H9 (cell line): Measurements from ENCODE around the gene CDK6. TPM values are rescaled to one million over a fixed set of nuclear protein-coding genes. Genes with fewer than 3 reads are reported as not detected.

Source experiments
- DNase-seq: peaks from one replicate; pipeline ENCODE4 v3.0.0-alpha.2; 2017
- H2AFZ ChIP-seq: one replicate; pipeline ENCODE4 v1.6.1; 2013; ENCODE audit warnings: mild to moderate bottlenecking, low read length, control low read depth, moderate library complexity
- H2AK5ac ChIP-seq: 2 replicates; pipeline ENCODE4 v1.6.1; 2013; ENCODE audit warnings: low read length, control low read depth, mixed read lengths; ENCODE audit not compliant: insufficient read length
- H2BK120ac ChIP-seq: one replicate; pipeline ENCODE4 v1.6.1; 2013; ENCODE audit warnings: low read depth, mild to moderate bottlenecking, low read length, control low read depth, inconsistent platforms; ENCODE audit not compliant: poor library complexity, severe bottlenecking
- H2BK12ac ChIP-seq: 2 replicates; pipeline ENCODE4 v1.6.1; 2013; ENCODE audit warnings: low read length, control low read depth, mixed read lengths, low read depth; ENCODE audit not compliant: insufficient read length
- H2BK15ac ChIP-seq: 2 replicates; pipeline ENCODE4 v1.6.1; 2013; ENCODE audit warnings: low read depth, low read length, control low read depth
- H2BK20ac ChIP-seq: one replicate; pipeline ENCODE4 v1.6.1; 2013; ENCODE audit warnings: low read depth, mild to moderate bottlenecking, low read length, control low read depth, inconsistent platforms; ENCODE audit not compliant: poor library complexity, severe bottlenecking
- H2BK5ac ChIP-seq: 2 replicates; pipeline ENCODE4 v1.6.1; 2013; ENCODE audit warnings: low read length, control low read depth, mixed read lengths; ENCODE audit not compliant: insufficient read length
- H3K14ac ChIP-seq: 2 replicates; pipeline ENCODE4 v1.6.1; 2013; ENCODE audit warnings: low read length, control low read depth; ENCODE audit not compliant: insufficient read depth
- H3K18ac ChIP-seq: 2 replicates; pipeline ENCODE4 v1.6.1; 2013; ENCODE audit warnings: low read depth, mild to moderate bottlenecking, mixed read lengths, low read length, control low read depth; ENCODE audit not compliant: insufficient read length
- H3K23ac ChIP-seq: 2 replicates; pipeline ENCODE4 v1.6.1; 2013; ENCODE audit warnings: low read length, control low read depth, mixed read lengths, low read depth; ENCODE audit not compliant: insufficient read length
- H3K23me2 ChIP-seq: 2 replicates; pipeline ENCODE4 v1.6.1; 2013; ENCODE audit warnings: low read depth, mild to moderate bottlenecking, mixed read lengths, low read length, control low read depth; ENCODE audit not compliant: insufficient read length, poor library complexity, severe bottlenecking
- H3K27ac ChIP-seq: 2 replicates; pipeline ENCODE4 v1.5.1; 2013; ENCODE audit warnings: low read length, control low read depth, mixed read lengths, low read depth; ENCODE audit not compliant: insufficient read length
- H3K27me3 ChIP-seq: 2 replicates; pipeline ENCODE4 v1.6.1; 2013; ENCODE audit warnings: low read length, control low read depth, inconsistent platforms; ENCODE audit not compliant: insufficient read depth
- H3K4ac ChIP-seq: 2 replicates; pipeline ENCODE4 v1.6.1; 2013; ENCODE audit warnings: low read depth, mild to moderate bottlenecking, control low read depth, inconsistent platforms, low read length, moderate library complexity
- H3K4me1 ChIP-seq: 2 replicates; pipeline ENCODE4 v1.6.1; 2013; ENCODE audit warnings: low read length, control low read depth, inconsistent platforms; ENCODE audit not compliant: insufficient read depth
- H3K4me2 ChIP-seq: 2 replicates; pipeline ENCODE4 v1.6.1; 2013; ENCODE audit warnings: low read length, control low read depth, mixed read lengths; ENCODE audit not compliant: insufficient read length, insufficient read depth
- H3K56ac ChIP-seq: 2 replicates; pipeline ENCODE4 v1.6.1; 2013; ENCODE audit warnings: low read depth, mild to moderate bottlenecking, mixed read lengths, low read length, control low read depth; ENCODE audit not compliant: insufficient read length
- H3K79me1 ChIP-seq: 2 replicates; pipeline ENCODE4 v1.6.1; 2013; ENCODE audit warnings: low read depth, mild to moderate bottlenecking, moderate library complexity, low read length, control low read depth, inconsistent platforms; ENCODE audit not compliant: insufficient read depth, poor library complexity, severe bottlenecking
- H3K79me2 ChIP-seq: 2 replicates; pipeline ENCODE4 v1.6.1; 2013; ENCODE audit warnings: low read length, control low read depth, inconsistent platforms; ENCODE audit not compliant: insufficient read depth
- H3K9ac ChIP-seq: 2 replicates; pipeline ENCODE4 v1.6.1; 2013; ENCODE audit warnings: low read length, control low read depth, mixed read lengths; ENCODE audit not compliant: insufficient read length; ENCODE audit errors: extremely low read depth
- H3K9me3 ChIP-seq: one replicate; pipeline ENCODE4 v1.6.1; 2013; ENCODE audit warnings: low read depth, low read length, inconsistent platforms; ENCODE audit not compliant: control insufficient read depth
- H3T11ph ChIP-seq: one replicate; pipeline ENCODE4 v1.6.1; 2013; ENCODE audit warnings: mild to moderate bottlenecking, low read length, control low read depth, inconsistent platforms
- H4K20me1 ChIP-seq: one replicate; pipeline ENCODE4 v1.6.1; 2013; ENCODE audit not compliant: control insufficient read depth, insufficient read length, insufficient read depth
- H4K5ac ChIP-seq: 2 replicates; pipeline ENCODE4 v1.6.1; 2013; ENCODE audit warnings: low read depth, mild to moderate bottlenecking, mixed read lengths, low read length, control low read depth; ENCODE audit not compliant: insufficient read length
- H4K8ac ChIP-seq: replicated peaks from 2 replicates; pipeline ENCODE4 v1.6.1; 2013; ENCODE audit warnings: low read length, control low read depth, mixed read lengths, low read depth; ENCODE audit not compliant: insufficient read length
- H4K91ac ChIP-seq: 2 replicates; pipeline ENCODE4 v1.6.1; 2013; ENCODE audit warnings: low read depth, mild to moderate bottlenecking, moderate library complexity, mixed read lengths, low read length, control low read depth; ENCODE audit not compliant: insufficient read length
- H3K27ac Mint-ChIP-seq, 3 experiments: 2 replicates in 2 of 3; 3 replicates in 1 of 3; pipeline ENCODE4 v1.8.0; 2020 to 2021; ENCODE audit warnings: mixed read lengths in 3 of 3, mild to moderate bottlenecking in 1 of 3, moderate library complexity in 1 of 3
- H3K27me3 Mint-ChIP-seq: 2 replicates; pipeline ENCODE4 v1.8.0; 2021; ENCODE audit warnings: low read depth, mild to moderate bottlenecking, moderate library complexity, mixed read lengths
- H3K36me3 Mint-ChIP-seq, 3 experiments: 2 replicates in 2 of 3; 3 replicates in 1 of 3; pipeline ENCODE4 v1.8.0; 2020 to 2021; ENCODE audit warnings: low read depth in 3 of 3, mixed read lengths in 3 of 3; ENCODE audit not compliant: insufficient read depth in 1 of 3
- H3K4me1 Mint-ChIP-seq, 2 experiments: 2 replicates each; pipeline ENCODE4 v1.8.0; 2020; ENCODE audit warnings: mixed read lengths in 2 of 2
- H3K4me3 Mint-ChIP-seq, 2 experiments: 2 replicates in 1 of 2; 3 replicates in 1 of 2; pipeline ENCODE4 v1.8.0; 2020 to 2021; ENCODE audit warnings: mild to moderate bottlenecking in 2 of 2, mixed read lengths in 2 of 2, moderate library complexity in 1 of 2
- H3K9me3 Mint-ChIP-seq, 2 experiments: 2 replicates in 1 of 2; 3 replicates in 1 of 2; pipeline ENCODE4 v1.8.0; 2020; ENCODE audit warnings: mild to moderate bottlenecking in 2 of 2, mixed read lengths in 2 of 2, moderate library complexity in 1 of 2
- CTCF ChIP-seq: fragments of 200-600 bp; sonication (generic); conservative IDR thresholded peaks from 3 replicates; pipeline ENCODE4 v1.8.0; 2021; ENCODE audit warnings: antibody characterized with exemption, mild to moderate bottlenecking
- WGBS: extraction: QIAGEN DNeasy Blood & Tissue Kit; methylation state at CpG from one replicate; pipeline ENCODE4 v1.1.7; 2013; ENCODE audit warnings: missing lambda C conversion rate, low lambda C conversion rate, mixed read lengths; ENCODE audit not compliant: insufficient read length; ENCODE audit errors: extremely low coverage; 5-methylcytosine and 5-hydroxymethylcytosine counted together
- total RNA-seq: library from RNA; stranded (reverse); gene quantifications from 2 replicates; pipeline ENCODE4 v1.2.1, GENCODE V29; 2021

The CDK6 gene
- total RNA-seq, 1 experiment from 2014 or later, result 30.0 TPM

- Histone ChIP-seq H3K9me3 (no peaks in the 10 kb centered on the region), H3T11ph (no peak overlapping the region), H3K14ac (no peak overlapping the region), H3K4ac (no peak overlapping the region), H4K8ac (no peak overlapping the region), H3K56ac (no peak overlapping the region), H2BK20ac (no peak overlapping the region), H3K27me3 (no peaks in the 10 kb centered on the region), H2BK12ac (no peak overlapping the region), H3K27ac (no peak overlapping the region), H3K79me1 (no peaks in the 10 kb centered on the region), H2BK5ac (no peak overlapping the region), H3K4me2 (no peak overlapping the region), H3K23me2 (no peaks in the 10 kb centered on the region), H3K4me1 (no peaks in the 10 kb centered on the region), H3K9ac (no peak overlapping the region), H3K79me2 (no peaks in the 10 kb centered on the region), H2AFZ (no peak overlapping the region), H3K23ac (no peak overlapping the region), H2BK15ac (no peak overlapping the region), H4K20me1 (no peaks in the 10 kb centered on the region), H4K91ac (no peak overlapping the region), H2BK120ac (no peak overlapping the region), H2AK5ac (no peak overlapping the region), H4K5ac (no peak overlapping the region), H3K18ac (no peak overlapping the region)
- no peak for TF ChIP-seq CTCF
- Mint-ChIP-seq H3K36me3 (peaks cover 6 to 9% (median 7%) of the 10 kb centered on the region in 3 experiments), H3K27ac (no peak overlapping the region), H3K9me3 (peaks cover 3 to 7% of the 10 kb centered on the region in 2 experiments; a peak in 3 of 5 replicates), H3K27me3 (no peaks in the 10 kb centered on the region), H3K4me3 (no peak overlapping the region), H3K4me1 (peaks cover 7 to 11% of the 10 kb centered on the region in 2 experiments)
- WGBS, result no CpG with 5 or more reads among the region's 3 CpGs
- no peak for DNase-seq
These were observed 128.9 kb downstream of the CDK6 start for GRCh38 chr7:92707435-92707834.
